ENCODE data around the gene PRELID3B. TPM values are rescaled to one million over a fixed set of nuclear protein-coding genes. Genes with fewer than 3 reads are reported as not detected.

The PRELID3B gene
- total and polyA plus RNA-seq, 2 of the 13 experiments (the other 11 are each of a cell fraction or from before 2014, with no cell fraction given): 23.3 to 42.6 TPM

DNA sequence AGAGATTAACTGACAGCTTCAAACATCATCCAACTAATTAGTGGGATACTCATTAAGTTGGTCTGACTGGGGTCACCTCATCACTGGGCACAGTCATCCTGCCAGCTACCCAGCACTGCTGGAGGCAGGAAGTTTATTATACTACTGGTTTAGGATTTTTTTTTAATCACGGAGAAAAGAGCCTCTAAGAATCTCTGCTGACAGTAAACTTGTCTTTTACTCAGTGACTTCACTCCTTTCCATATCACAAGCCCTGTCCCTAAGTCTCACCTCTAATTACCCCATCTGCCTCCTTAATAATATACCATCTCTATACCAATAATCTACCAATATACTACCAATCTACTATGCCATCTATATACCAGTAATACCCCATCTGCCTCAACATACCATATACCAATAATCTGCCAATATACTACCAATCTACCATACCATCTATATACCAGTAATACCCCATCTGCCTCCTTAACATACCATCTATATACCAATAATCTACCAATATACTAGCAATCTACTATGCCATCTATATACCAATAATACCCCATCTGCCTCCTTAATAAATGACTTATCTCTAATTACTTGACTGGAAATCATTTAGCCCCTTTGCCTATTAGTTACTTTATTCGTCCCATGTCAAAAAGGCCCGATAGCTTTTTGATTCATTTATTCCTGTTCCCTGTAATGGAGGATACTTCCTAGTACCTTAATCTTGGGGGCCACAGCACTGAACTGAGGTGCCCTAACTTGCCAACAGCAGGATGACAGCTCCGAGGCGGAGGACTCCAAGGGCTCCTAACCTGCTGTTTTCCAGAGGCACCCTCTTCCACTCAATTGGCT, 15.5 kb downstream of the PRELID3B start (continued):
- no peak for TF ChIP-seq CHCHD3 (CRISPR knock-in tag; IDR thresholded peaks at IDR 0.05)
- no peak for TF ChIP-seq TBP (CRISPR knock-in tag; IDR thresholded peaks at IDR 0.05)
- no peak for TF ChIP-seq TARDBP (CRISPR knock-in tag; IDR thresholded peaks at IDR 0.05)
- TF ChIP-seq CAMTA2 (CRISPR knock-in tag; IDR thresholded peaks at IDR 0.05; ENCODE audit: borderline replicate concordance): no peak
- no peak for TF ChIP-seq ZNF225 (CRISPR knock-in tag; IDR thresholded peaks at IDR 0.05)
- TF ChIP-seq SRY (CRISPR knock-in tag; IDR thresholded peaks at IDR 0.05): no peak
- TF ChIP-seq, protein P1, sequence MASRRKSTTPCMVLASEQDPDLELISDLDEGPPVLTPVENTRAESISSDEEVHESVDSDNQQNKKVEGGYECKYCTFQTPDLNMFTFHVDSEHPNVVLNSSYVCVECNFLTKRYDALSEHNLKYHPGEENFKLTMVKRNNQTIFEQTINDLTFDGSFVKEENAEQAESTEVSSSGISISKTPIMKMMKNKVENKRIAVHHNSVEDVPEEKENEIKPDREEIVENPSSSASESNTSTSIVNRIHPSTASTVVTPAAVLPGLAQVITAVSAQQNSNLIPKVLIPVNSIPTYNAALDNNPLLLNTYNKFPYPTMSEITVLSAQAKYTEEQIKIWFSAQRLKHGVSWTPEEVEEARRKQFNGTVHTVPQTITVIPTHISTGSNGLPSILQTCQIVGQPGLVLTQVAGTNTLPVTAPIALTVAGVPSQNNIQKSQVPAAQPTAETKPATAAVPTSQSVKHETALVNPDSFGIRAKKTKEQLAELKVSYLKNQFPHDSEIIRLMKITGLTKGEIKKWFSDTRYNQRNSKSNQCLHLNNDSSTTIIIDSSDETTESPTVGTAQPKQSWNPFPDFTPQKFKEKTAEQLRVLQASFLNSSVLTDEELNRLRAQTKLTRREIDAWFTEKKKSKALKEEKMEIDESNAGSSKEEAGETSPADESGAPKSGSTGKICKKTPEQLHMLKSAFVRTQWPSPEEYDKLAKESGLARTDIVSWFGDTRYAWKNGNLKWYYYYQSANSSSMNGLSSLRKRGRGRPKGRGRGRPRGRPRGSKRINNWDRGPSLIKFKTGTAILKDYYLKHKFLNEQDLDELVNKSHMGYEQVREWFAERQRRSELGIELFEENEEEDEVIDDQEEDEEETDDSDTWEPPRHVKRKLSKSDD (CRISPR knock-in tag; IDR thresholded peaks at IDR 0.05; ENCODE audit: low read depth): no peak
- TF ChIP-seq POLR2AphosphoS2 (IDR thresholded peaks at IDR 0.05; ENCODE audit: low read depth, low read length): no peak
- TF ChIP-seq JDP2 (CRISPR knock-in tag; IDR thresholded peaks at IDR 0.05; ENCODE audit: borderline replicate concordance): no peak
- TF ChIP-seq, protein P2, sequence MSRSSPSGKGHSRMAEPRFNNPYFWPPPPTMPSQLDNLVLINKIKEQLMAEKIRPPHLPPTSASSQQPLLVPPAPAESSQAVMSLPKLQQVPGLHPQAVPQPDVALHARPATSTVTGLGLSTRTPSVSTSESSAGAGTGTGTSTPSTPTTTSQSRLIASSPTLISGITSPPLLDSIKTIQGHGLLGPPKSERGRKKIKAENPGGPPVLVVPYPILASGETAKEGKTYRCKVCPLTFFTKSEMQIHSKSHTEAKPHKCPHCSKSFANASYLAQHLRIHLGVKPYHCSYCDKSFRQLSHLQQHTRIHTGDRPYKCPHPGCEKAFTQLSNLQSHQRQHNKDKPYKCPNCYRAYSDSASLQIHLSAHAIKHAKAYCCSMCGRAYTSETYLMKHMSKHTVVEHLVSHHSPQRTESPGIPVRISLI (CRISPR knock-in tag; IDR thresholded peaks at IDR 0.05; ENCODE audit: borderline replicate concordance): no peak
- TF ChIP-seq MXD4 (CRISPR knock-in tag; IDR thresholded peaks at IDR 0.05): no peak
- TF ChIP-seq MYC (CRISPR knock-in tag; IDR thresholded peaks at IDR 0.05; ENCODE audit: borderline replicate concordance): no peak
- TF ChIP-seq, protein P3, sequence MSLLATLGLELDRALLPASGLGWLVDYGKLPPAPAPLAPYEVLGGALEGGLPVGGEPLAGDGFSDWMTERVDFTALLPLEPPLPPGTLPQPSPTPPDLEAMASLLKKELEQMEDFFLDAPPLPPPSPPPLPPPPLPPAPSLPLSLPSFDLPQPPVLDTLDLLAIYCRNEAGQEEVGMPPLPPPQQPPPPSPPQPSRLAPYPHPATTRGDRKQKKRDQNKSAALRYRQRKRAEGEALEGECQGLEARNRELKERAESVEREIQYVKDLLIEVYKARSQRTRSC (CRISPR knock-in tag; IDR thresholded peaks at IDR 0.05; ENCODE audit: low read depth): no peak
- no peak for TF ChIP-seq TP53 (CRISPR knock-in tag; conservative IDR thresholded peaks at IDR 0.05)
- TF ChIP-seq, protein P4, sequence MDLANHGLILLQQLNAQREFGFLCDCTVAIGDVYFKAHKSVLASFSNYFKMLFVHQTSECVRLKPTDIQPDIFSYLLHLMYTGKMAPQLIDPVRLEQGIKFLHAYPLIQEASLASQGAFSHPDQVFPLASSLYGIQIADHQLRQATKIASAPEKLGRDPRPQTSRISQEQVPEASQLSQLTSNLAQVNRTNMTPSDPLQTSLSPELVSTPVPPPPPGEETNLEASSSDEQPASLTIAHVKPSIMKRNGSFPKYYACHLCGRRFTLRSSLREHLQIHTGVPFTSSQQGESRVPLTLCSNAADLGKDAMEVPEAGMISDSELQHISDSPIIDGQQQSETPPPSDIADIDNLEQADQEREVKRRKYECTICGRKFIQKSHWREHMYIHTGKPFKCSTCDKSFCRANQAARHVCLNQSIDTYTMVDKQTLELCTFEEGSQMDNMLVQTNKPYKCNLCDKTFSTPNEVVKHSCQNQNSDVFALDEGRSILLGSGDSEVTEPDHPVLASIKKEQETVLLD (CRISPR knock-in tag; IDR thresholded peaks at IDR 0.05; ENCODE audit: low read depth): no peak
- TF ChIP-seq KDM1A (CRISPR knock-in tag; IDR thresholded peaks at IDR 0.05): no peak
- 0 out of 2 replicates have a peak, but pooled peaks have one; percentile 53 for TF ChIP-seq MBD4 (IDR thresholded peaks at IDR 0.05; ENCODE audit: borderline replicate concordance, low read length)
- TF ChIP-seq FOXK2 (IDR thresholded peaks at IDR 0.05): no peak
- no peak for TF ChIP-seq KMT2B (CRISPR knock-in tag; IDR thresholded peaks at IDR 0.05)
- TF ChIP-seq, protein P5, sequence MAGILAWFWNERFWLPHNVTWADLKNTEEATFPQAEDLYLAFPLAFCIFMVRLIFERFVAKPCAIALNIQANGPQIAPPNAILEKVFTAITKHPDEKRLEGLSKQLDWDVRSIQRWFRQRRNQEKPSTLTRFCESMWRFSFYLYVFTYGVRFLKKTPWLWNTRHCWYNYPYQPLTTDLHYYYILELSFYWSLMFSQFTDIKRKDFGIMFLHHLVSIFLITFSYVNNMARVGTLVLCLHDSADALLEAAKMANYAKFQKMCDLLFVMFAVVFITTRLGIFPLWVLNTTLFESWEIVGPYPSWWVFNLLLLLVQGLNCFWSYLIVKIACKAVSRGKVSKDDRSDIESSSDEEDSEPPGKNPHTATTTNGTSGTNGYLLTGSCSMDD (CRISPR knock-in tag; IDR thresholded peaks at IDR 0.05): no peak
- TF ChIP-seq CBX2 (IDR thresholded peaks at IDR 0.05; ENCODE audit: low read depth, low read length): no peak
- no peak for TF ChIP-seq CBX2 (CRISPR knock-in tag; IDR thresholded peaks at IDR 0.05; ENCODE audit: low read depth)
- no peak for TF ChIP-seq RCOR2 (CRISPR knock-in tag; IDR thresholded peaks at IDR 0.05)
- TF ChIP-seq, protein P6, sequence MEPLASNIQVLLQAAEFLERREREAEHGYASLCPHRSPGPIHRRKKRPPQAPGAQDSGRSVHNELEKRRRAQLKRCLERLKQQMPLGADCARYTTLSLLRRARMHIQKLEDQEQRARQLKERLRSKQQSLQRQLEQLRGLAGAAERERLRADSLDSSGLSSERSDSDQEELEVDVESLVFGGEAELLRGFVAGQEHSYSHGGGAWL (CRISPR knock-in tag; IDR thresholded peaks at IDR 0.05): no peak

Measured in HepG2 (cell line).